HG03432 (cell line): ENCODE measurements around the gene HMOX1.

Experiments used
- ATAC-seq: cut with Tn5 transposase; IDR thresholded peaks from one replicate; pipeline ENCODE4 v1.9.1; 2021; ENCODE audit warnings: mild to moderate bottlenecking, moderate library complexity; ENCODE audit not compliant: unreplicated experiment

HMOX1 gene

GRCh38 chr22:35400501-35400790, 19.6 kb downstream of the HMOX1 start:
- ATAC-seq: peak; percentile 4

- ATAC-seq: no peak
Observed at GRCh38 chr22:35401863-35402262, 21.0 kb downstream of the HMOX1 start.

GRCh38 chr22:35403356-35403755, 22.5 kb downstream of the HMOX1 start:
- no peak for ATAC-seq

GRCh38 chr22:35404176-35404575, 23.3 kb downstream of the HMOX1 start:
- no peak for ATAC-seq

GRCh38 chr22:35406443-35406842, 25.5 kb downstream of the HMOX1 start:
- no peak for ATAC-seq

- no peak for ATAC-seq
Observed at GRCh38 chr22:35407362-35407761, 26.5 kb downstream of the HMOX1 start.

- peak; percentile 79 for ATAC-seq
Observed at GRCh38 chr22:35409783-35410662, 29.1 kb downstream of the HMOX1 start.

- no peak for ATAC-seq
Observed at GRCh38 chr22:35410663-35411034, 29.8 kb downstream of the HMOX1 start.

GRCh38 chr22:35411102-35411501, 30.2 kb downstream of the HMOX1 start:
- ATAC-seq: peak; percentile 21

GRCh38 chr22:35413624-35414023, 32.7 kb downstream of the HMOX1 start:
- ATAC-seq: no peak

- no peak for ATAC-seq
Observed at GRCh38 chr22:35417606-35418005, 36.7 kb downstream of the HMOX1 start.

- no peak for ATAC-seq
Observed at GRCh38 chr22:35418088-35418487, 37.2 kb downstream of the HMOX1 start.

- ATAC-seq: no peak
Observed at GRCh38 chr22:35418731-35419130, 37.8 kb downstream of the HMOX1 start.

- ATAC-seq: no peak
Observed at GRCh38 chr22:35419756-35420155, 38.9 kb downstream of the HMOX1 start.

- no peak for ATAC-seq
Observed at GRCh38 chr22:35421121-35421520, 40.2 kb downstream of the HMOX1 start.

- no peak for ATAC-seq
Observed at GRCh38 chr22:35422145-35422544, 41.2 kb downstream of the HMOX1 start.

- ATAC-seq: no peak
Observed at GRCh38 chr22:35422936-35423335, 42.0 kb downstream of the HMOX1 start.

GRCh38 chr22:35424081-35424480, 43.2 kb downstream of the HMOX1 start:
- no peak for ATAC-seq

GRCh38 chr22:35424761-35425160, 43.9 kb downstream of the HMOX1 start:
- no peak for ATAC-seq

- ATAC-seq: no peak
Observed at GRCh38 chr22:35425546-35425945, 44.6 kb downstream of the HMOX1 start.

GRCh38 chr22:35425971-35426800, 45.3 kb downstream of the HMOX1 start:
- no peak for ATAC-seq

- ATAC-seq: no peak
Observed at GRCh38 chr22:35426801-35427140, 45.9 kb downstream of the HMOX1 start.
